Measurements from ENCODE around the gene RELA.

DNA sequence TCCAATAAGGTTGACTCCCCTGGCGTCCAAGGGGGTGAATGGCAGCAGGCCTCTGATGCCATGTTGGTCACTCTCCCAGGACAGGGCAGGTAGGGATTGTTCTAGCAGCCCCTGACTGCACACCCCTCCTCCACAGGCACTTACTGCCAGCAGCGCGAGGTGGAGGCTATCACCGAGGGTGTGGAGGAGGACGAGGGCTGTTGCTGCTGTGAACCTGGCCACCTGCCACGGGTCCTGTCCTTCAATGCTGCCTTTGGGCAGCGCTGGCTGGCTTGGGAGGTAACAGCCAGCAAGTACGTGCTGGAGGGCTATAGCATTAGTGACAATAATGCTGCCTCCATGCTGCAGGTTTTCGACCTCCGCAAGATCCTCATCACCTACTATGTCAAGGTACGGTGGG lies 32.5 kb downstream of the RELA start:
- TF ChIP-seq, protein P1, sequence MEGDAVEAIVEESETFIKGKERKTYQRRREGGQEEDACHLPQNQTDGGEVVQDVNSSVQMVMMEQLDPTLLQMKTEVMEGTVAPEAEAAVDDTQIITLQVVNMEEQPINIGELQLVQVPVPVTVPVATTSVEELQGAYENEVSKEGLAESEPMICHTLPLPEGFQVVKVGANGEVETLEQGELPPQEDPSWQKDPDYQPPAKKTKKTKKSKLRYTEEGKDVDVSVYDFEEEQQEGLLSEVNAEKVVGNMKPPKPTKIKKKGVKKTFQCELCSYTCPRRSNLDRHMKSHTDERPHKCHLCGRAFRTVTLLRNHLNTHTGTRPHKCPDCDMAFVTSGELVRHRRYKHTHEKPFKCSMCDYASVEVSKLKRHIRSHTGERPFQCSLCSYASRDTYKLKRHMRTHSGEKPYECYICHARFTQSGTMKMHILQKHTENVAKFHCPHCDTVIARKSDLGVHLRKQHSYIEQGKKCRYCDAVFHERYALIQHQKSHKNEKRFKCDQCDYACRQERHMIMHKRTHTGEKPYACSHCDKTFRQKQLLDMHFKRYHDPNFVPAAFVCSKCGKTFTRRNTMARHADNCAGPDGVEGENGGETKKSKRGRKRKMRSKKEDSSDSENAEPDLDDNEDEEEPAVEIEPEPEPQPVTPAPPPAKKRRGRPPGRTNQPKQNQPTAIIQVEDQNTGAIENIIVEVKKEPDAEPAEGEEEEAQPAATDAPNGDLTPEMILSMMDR (conservative IDR thresholded peaks at IDR 0.05; ENCODE audit: low read depth, low read length), result no peak
- no peak for TF ChIP-seq CEBPB (IDR thresholded peaks at IDR 0.05; ENCODE audit: low read depth, low read length)
- no peak for TF ChIP-seq POLR2A (IDR thresholded peaks at IDR 0.05; ENCODE audit: low read depth, low read length)
- TF ChIP-seq MAFK (IDR thresholded peaks at IDR 0.05; ENCODE audit: low read depth, low read length), result no peak
- TF ChIP-seq, protein P2, sequence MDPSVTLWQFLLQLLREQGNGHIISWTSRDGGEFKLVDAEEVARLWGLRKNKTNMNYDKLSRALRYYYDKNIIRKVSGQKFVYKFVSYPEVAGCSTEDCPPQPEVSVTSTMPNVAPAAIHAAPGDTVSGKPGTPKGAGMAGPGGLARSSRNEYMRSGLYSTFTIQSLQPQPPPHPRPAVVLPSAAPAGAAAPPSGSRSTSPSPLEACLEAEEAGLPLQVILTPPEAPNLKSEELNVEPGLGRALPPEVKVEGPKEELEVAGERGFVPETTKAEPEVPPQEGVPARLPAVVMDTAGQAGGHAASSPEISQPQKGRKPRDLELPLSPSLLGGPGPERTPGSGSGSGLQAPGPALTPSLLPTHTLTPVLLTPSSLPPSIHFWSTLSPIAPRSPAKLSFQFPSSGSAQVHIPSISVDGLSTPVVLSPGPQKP (IDR thresholded peaks at IDR 0.05; ENCODE audit: borderline replicate concordance, low read depth, low read length), result no peak
- no peak for TF ChIP-seq MXI1 (IDR thresholded peaks at IDR 0.05; ENCODE audit: borderline replicate concordance, low read depth, low read length)
- TF ChIP-seq MAZ (IDR thresholded peaks at IDR 0.05; ENCODE audit: borderline replicate concordance, low read depth, low read length), result no peak
- no peak for TF ChIP-seq RAD21 (IDR thresholded peaks at IDR 0.05; ENCODE audit: low read length)
- TF ChIP-seq, protein P3, sequence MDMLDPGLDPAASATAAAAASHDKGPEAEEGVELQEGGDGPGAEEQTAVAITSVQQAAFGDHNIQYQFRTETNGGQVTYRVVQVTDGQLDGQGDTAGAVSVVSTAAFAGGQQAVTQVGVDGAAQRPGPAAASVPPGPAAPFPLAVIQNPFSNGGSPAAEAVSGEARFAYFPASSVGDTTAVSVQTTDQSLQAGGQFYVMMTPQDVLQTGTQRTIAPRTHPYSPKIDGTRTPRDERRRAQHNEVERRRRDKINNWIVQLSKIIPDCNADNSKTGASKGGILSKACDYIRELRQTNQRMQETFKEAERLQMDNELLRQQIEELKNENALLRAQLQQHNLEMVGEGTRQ (IDR thresholded peaks at IDR 0.05; ENCODE audit: low read depth, low read length), result no peak
- no peak for TF ChIP-seq BHLHE40 (IDR thresholded peaks at IDR 0.05; ENCODE audit: low read depth, low read length)
